Measurements from ENCODE around the gene TP53I13.
"Not testable (repeated sequence)": the region's sequence is repeated elsewhere in the genome, so short reads cannot be mapped to it uniquely, and the experiment has no call there.

TP53I13 gene, protein sequence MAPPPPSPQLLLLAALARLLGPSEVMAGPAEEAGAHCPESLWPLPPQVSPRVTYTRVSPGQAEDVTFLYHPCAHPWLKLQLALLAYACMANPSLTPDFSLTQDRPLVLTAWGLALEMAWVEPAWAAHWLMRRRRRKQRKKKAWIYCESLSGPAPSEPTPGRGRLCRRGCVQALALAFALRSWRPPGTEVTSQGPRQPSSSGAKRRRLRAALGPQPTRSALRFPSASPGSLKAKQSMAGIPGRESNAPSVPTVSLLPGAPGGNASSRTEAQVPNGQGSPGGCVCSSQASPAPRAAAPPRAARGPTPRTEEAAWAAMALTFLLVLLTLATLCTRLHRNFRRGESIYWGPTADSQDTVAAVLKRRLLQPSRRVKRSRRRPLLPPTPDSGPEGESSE

DNA sequence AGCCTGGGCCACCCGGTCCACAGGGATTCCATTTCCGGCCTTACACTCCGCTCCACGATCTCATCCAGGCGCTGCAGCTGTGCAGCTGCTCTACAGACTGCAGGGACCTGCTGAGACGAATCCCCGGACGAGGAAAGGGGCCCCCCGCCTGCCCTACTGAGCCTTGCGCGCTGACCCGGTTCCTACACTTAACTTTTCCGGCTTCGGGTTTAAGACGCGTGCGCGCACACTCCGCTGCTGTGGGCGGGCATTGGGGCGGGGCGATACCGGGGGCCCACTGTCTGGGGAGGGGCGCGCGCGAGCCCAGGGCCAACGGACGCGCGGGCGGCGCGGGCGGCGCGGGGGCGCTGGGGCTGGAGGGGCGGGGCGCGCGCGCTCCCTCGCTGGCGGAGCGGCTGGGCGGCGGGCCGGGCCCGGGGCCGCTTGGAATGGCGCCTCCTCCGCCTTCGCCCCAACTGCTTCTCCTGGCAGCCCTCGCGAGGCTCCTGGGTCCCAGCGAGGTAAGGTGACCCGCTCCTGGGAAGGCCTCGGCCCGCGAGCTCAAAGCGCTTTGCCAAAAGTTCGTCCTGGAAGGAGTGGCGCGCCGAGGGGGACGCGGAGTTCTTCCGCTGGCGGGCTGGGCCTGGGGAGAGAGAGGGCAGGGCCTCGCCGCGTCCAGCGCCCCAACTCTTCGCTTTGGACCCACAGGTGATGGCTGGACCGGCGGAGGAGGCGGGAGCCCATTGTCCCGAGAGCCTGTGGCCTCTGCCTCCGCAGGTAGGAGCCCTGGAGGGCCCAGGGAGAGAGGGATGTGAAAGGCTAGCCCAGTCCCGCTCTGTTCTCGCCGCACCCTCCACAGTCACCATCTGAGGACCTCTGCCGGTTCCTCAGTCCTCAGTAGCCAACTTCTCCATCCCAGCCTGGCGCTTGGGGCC, at the start of gene TP53I13:
Gene TP53I13, plus strand, starts transcription at position 371 of the 914 bp plus-strand sequence. Its CDS starts 58 bp downstream, at position 429.
- no peak for FAIRE-seq

- FAIRE-seq: no peak
Observed at GRCh38 chr17:29524692-29525091, 43.8 kb upstream of the TP53I13 start.

- FAIRE-seq: no peak
Observed at GRCh38 chr17:29526322-29526721, 42.2 kb upstream of the TP53I13 start.

GRCh38 chr17:29533976-29534375, 34.5 kb upstream of the TP53I13 start:
- no peak for FAIRE-seq

GRCh38 chr17:29544066-29544465, 24.4 kb upstream of the TP53I13 start:
- FAIRE-seq: no peak

- no peak for FAIRE-seq
Observed at GRCh38 chr17:29546085-29546484, 22.4 kb upstream of the TP53I13 start.

GRCh38 chr17:29546830-29547229, 21.7 kb upstream of the TP53I13 start:
- FAIRE-seq: no peak

- FAIRE-seq: no peak
Observed at GRCh38 chr17:29549177-29549923, 19.2 kb upstream of the TP53I13 start.

DNA sequence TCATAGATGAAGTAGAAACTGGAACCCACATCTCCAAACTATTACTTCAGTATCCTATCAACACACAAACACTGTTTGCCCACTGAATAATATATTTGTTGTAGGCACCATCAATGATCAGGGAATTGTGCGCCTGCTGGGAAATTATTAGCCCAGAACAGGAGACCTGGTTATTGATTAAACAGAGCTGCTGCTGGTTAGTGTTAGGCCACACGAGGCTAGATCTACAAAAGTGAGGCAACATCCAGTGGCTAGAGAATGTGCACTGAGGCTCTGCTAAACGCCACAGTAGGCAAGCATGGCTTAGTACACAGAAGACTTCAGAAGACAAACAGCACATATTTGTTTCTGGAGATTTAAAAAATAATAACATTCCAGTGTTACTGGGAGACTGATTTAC, 12.7 kb upstream of the TP53I13 start:
- no peak for FAIRE-seq

GRCh38 chr17:29557085-29557738, 11.3 kb upstream of the TP53I13 start:
- no peak for FAIRE-seq

DNA sequence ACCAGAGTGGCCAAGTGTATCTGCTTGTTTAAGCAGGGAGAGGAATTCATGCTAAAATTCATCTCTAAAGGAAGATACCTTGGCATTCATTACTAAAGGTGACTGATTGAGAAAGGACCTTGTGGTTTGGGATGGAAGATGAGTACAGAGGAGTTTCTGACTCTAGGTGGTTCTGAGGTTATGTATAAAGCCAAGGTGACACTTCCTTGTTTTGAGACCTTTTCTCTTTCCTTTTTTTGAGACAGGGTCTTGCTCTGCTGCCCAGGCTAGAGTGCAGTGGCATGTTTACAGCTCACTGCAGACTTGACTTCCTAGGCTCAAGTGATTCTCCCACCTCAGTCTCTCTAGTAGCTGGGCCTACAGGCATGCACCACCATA, 10.8 kb upstream of the TP53I13 start:
- no peak for FAIRE-seq

- FAIRE-seq: not testable (repeated sequence)
Observed at GRCh38 chr17:29558139-29558538, 10.4 kb upstream of the TP53I13 start.

DNA sequence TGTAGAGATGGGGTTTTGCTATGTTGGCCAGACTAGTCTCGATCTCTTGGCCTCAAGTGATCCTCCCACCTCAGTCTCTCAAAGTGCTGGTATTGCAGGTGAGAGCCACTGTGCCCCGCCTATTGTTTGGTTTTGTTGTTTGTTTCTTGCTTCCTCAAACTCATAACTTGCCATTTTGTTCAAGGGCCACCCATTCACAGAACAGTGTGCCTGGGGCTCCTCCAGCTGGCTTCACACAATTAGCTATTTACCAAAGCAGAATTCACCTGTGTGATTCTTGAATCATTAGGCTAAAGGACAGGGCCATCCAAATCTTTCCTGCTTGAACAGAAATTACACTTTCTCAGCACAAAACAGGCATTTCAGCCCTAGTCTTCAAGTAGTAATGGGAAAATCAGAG, 8.9 kb upstream of the TP53I13 start:
- FAIRE-seq: no peak

- no peak for FAIRE-seq
Observed at GRCh38 chr17:29560316-29560715, 8.2 kb upstream of the TP53I13 start.

DNA sequence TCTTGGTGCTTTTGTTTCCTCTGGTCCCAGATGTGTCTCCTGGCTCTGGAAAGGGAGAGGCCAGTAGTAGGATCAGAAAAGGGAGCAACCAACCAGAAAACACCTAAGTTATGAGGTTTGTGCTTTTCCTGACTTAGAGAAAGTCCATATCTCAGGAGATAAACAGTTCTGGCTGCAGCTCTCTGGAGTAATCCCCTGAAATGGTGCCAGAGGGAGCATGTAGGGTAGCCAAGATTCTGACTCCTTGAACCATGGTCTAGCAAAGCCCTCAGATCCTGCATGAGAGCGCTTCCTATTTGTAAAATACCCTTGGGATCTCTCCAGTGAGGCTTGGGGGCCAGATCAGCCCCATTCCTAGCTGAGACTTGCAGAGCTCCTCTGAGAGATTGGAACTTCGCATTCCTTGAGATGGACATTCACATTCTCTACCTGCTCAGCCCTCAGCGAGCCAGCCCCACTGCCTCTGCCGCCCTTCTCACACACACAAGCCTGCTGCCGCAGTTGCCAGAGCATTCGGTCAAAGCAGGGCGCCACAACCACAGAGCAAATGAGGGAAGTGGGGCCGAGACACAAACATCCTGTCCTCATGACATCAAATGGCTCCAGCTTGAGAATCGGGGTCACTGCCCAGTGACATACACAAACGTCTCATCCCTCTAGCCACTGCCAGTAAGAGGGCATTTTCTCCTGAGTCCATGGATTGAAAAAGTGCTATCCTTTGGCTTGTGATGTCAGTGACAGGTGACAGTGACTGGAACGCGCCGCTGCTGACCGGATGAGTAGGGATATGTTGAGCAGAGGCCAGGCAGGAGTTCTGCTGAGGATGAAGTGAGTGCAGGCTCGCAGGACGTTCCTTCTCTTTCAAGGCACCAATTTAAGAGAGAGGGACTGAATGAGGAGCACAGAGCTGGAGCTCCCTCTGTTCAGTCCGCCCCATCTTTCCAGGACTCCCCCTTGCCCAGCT, 6.7 kb upstream of the TP53I13 start:
- FAIRE-seq: no peak

GRCh38 chr17:29562615-29563014, 5.9 kb upstream of the TP53I13 start:
- FAIRE-seq: no peak

- FAIRE-seq: no peak
Observed at GRCh38 chr17:29563816-29564215, 4.7 kb upstream of the TP53I13 start.

- no peak for FAIRE-seq
Observed at GRCh38 chr17:29565643-29566472, 2.6 kb upstream of the TP53I13 start.

- no peak for FAIRE-seq
Observed at GRCh38 chr17:29566473-29567303, 1.8 kb upstream of the TP53I13 start, which contains the start of gene ABHD15. Gene ABHD15, minus strand, starts transcription at chr17:29567037. Its CDS starts 71 bp downstream, at chr17:29566966.

DNA sequence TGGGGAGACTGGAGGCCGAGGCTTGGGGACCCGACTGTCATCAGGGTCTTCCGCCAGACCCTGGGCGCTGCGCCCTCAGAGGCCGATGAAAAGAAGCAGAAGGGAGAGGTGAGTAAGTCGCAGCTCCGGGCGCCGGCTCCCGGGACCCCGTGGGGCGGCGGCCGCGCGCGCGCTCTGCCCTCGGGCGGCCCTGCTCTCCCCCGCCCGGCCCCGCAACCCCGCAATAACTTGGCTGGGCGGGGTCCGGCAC, 1.3 kb upstream of the TP53I13 start:
- no peak for FAIRE-seq
